Panc1 (cell line): ENCODE measurements around the gene SPOCK1. TPM values are rescaled to one million over a fixed set of nuclear protein-coding genes. Genes with fewer than 3 reads are reported as not detected.

Experiments used
- ATAC-seq: fragments of 200-7000 bp; cut with Tn5 transposase; 2 replicates; pipeline ENCODE4 v1.9.1; 2020; ENCODE audit warnings: mild to moderate bottlenecking, moderate library complexity
- BruUV-seq: library from RNA; stranded (reverse); fragments of 400-500 nt; replicated peaks from 2 replicates; lab custom pipeline; 2021; lab: Mats Ljungman, UMichigan
- CTCF ChIA-PET: fragments of 300-600 bp; sonication (Branson Sonifier 250); formaldehyde crosslinking; loops from one replicate; lab custom pipeline; 2022; ENCODE audit warnings: antibody characterized with exemption; lab: Charles Lee
- POLR2A ChIA-PET: fragments of 300-600 bp; sonication (Branson Sonifier 250); formaldehyde crosslinking; loops from one replicate; lab custom pipeline; 2022; ENCODE audit warnings: antibody characterized with exemption; lab: Charles Lee
- DNase-seq: peaks from one replicate; pipeline ENCODE4 v3.0.0-alpha.2; 2010; ENCODE audit warnings: low read depth, low spot score
- H3K27ac ChIP-seq: 2 replicates; pipeline ENCODE4 v1.5.1; 2011; ENCODE audit warnings: mild to moderate bottlenecking, low read length, inconsistent platforms
- H3K27me3 ChIP-seq: fragments of 200-500 bp; sonication (Bioruptor generic); 2 replicates; pipeline ENCODE4 v1.6.0; 2014; ENCODE audit warnings: low read length, inconsistent platforms; ENCODE audit not compliant: control insufficient read depth, insufficient read depth
- H3K36me3 ChIP-seq: fragments of 200-500 bp; sonication (Bioruptor generic); 2 replicates; pipeline ENCODE4 v1.5.1; 2014; ENCODE audit warnings: inconsistent platforms, mild to moderate bottlenecking, low read length, moderate library complexity; ENCODE audit not compliant: control insufficient read depth, insufficient read depth
- H3K4me1 ChIP-seq: 2 replicates; pipeline ENCODE4 v1.5.1; 2011; ENCODE audit warnings: inconsistent platforms, mild to moderate bottlenecking, low read length, moderate library complexity; ENCODE audit not compliant: control insufficient read depth, insufficient read depth
- H3K4me3 ChIP-seq, 2 experiments: 2 replicates each; pipeline ENCODE4 v1.5.1; 2011 to 2012; ENCODE audit warnings: low read depth in 2 of 2, low read length in 2 of 2, mild to moderate bottlenecking in 2 of 2, inconsistent platforms in 1 of 2, moderate library complexity in 1 of 2
- H3K9me3 ChIP-seq: fragments of 200-500 bp; sonication (Bioruptor generic); 2 replicates; pipeline ENCODE4 v1.5.1; 2014; ENCODE audit warnings: low read depth, mild to moderate bottlenecking, inconsistent platforms, low read length, moderate library complexity; ENCODE audit not compliant: control insufficient read depth, insufficient read depth
- POLR2AphosphoS5 ChIP-seq: IDR thresholded peaks from 2 replicates; pipeline ENCODE4 v1.6.1; 2012; ENCODE audit warnings: mild to moderate bottlenecking, low read depth, low read length, moderate library complexity
- SIN3A ChIP-seq: IDR thresholded peaks from 2 replicates; pipeline ENCODE4 v1.6.1; 2012; ENCODE audit warnings: low read depth, mild to moderate bottlenecking, low read length, moderate library complexity, borderline replicate concordance; ENCODE audit not compliant: insufficient read depth
- TCF7L2 ChIP-seq: IDR thresholded peaks from 2 replicates; pipeline ENCODE4 v1.6.1; 2011; ENCODE audit warnings: mild to moderate bottlenecking, low read depth, low read length, inconsistent platforms
- in situ Hi-C: cut with HindIII; loops from 2 replicates; pipeline ENCODE4 v1.10.0; 2016; ENCODE audit warnings: low sequenced_read_pairs, low pct_unique_long_range_greater_than_20kb
- intact Hi-C: fragments of 100-400 bp; cut with micrococcal nuclease; formaldehyde crosslinking; loops from one replicate; pipeline ENCODE4 v1.10.0; 2022; ENCODE audit not compliant: unreplicated experiment
- total RNA-seq: library from RNA; stranded (reverse); gene quantifications from one replicate; pipeline ENCODE4 v1.2.1, GENCODE V29; 2021; ENCODE audit not compliant: unreplicated experiment
- TF ChIP-seq, protein P1 (sequence below): fragments of 450-650 bp; IDR thresholded peaks from 2 replicates; pipeline ENCODE4 v1.5.1; 2017; ENCODE audit warnings: mild to moderate bottlenecking
- TF ChIP-seq, protein P2 (sequence below), 2 experiments: IDR thresholded peaks; 2 replicates each; pipeline ENCODE4 v1.6.1; 2011 to 2012; ENCODE audit warnings: low read depth in 2 of 2, control low read depth in 1 of 2, low read length in 1 of 2, mild to moderate bottlenecking in 1 of 2, moderate library complexity in 1 of 2; ENCODE audit not compliant: insufficient read depth in 1 of 2

SPOCK1 gene
- total RNA-seq, 1 experiment from 2014 or later: 15.6 TPM

- no peak for ATAC-seq
- intact Hi-C loops (no loop called here), in situ Hi-C loops (no loop called here)
- H3K9me3 ChIP-seq: no peaks in the 10 kb centered on the region
- ChIA-PET POLR2A (no interaction called here), CTCF (no interaction called here)
- no peaks in the 10 kb centered on the region for H3K4me1 ChIP-seq
- no peak for TF ChIP-seq POLR2AphosphoS5
- TF ChIP-seq, protein P1, sequence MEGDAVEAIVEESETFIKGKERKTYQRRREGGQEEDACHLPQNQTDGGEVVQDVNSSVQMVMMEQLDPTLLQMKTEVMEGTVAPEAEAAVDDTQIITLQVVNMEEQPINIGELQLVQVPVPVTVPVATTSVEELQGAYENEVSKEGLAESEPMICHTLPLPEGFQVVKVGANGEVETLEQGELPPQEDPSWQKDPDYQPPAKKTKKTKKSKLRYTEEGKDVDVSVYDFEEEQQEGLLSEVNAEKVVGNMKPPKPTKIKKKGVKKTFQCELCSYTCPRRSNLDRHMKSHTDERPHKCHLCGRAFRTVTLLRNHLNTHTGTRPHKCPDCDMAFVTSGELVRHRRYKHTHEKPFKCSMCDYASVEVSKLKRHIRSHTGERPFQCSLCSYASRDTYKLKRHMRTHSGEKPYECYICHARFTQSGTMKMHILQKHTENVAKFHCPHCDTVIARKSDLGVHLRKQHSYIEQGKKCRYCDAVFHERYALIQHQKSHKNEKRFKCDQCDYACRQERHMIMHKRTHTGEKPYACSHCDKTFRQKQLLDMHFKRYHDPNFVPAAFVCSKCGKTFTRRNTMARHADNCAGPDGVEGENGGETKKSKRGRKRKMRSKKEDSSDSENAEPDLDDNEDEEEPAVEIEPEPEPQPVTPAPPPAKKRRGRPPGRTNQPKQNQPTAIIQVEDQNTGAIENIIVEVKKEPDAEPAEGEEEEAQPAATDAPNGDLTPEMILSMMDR: no peak
- TF ChIP-seq SIN3A: no peak
- TF ChIP-seq, protein P2, sequence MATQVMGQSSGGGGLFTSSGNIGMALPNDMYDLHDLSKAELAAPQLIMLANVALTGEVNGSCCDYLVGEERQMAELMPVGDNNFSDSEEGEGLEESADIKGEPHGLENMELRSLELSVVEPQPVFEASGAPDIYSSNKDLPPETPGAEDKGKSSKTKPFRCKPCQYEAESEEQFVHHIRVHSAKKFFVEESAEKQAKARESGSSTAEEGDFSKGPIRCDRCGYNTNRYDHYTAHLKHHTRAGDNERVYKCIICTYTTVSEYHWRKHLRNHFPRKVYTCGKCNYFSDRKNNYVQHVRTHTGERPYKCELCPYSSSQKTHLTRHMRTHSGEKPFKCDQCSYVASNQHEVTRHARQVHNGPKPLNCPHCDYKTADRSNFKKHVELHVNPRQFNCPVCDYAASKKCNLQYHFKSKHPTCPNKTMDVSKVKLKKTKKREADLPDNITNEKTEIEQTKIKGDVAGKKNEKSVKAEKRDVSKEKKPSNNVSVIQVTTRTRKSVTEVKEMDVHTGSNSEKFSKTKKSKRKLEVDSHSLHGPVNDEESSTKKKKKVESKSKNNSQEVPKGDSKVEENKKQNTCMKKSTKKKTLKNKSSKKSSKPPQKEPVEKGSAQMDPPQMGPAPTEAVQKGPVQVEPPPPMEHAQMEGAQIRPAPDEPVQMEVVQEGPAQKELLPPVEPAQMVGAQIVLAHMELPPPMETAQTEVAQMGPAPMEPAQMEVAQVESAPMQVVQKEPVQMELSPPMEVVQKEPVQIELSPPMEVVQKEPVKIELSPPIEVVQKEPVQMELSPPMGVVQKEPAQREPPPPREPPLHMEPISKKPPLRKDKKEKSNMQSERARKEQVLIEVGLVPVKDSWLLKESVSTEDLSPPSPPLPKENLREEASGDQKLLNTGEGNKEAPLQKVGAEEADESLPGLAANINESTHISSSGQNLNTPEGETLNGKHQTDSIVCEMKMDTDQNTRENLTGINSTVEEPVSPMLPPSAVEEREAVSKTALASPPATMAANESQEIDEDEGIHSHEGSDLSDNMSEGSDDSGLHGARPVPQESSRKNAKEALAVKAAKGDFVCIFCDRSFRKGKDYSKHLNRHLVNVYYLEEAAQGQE (IDR thresholded peaks at IDR 0.05; ENCODE audit: insufficient read depth in 1 of 2, low read depth in 2 of 2, low read length in 1 of 2): no peak
- TF ChIP-seq TCF7L2: no peak
- H3K27ac ChIP-seq: no peak overlapping the region
- no peak for DNase-seq
- H3K27me3 ChIP-seq: no peaks in the 10 kb centered on the region
- BruUV-seq: no TSS peak
- H3K4me3 ChIP-seq: no peak overlapping the region
- H3K36me3 ChIP-seq: no peaks in the 10 kb centered on the region
Observed at GRCh38 chr5:137231540-137231939, 267.6 kb downstream of the SPOCK1 start.

DNA sequence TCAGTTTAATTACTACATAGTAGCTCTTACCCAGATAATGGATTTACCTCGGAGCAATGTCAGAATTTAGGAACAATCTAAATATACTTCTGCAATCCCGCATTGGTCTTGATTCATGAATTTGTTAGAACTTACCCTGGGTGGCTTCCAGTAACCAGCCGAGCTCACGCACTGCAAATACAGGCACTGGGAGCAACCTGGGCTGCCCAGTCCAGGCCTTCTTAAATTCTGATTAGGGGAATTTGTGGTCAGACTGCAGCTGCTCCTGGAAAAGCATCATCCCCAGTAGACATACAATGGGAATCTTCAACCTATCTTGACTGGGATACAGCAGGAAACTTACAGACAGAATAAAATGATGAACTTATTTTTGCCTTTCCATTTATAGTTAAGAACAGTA, 270.3 kb downstream of the SPOCK1 start:
- no peaks in the 10 kb centered on the region for H3K36me3 ChIP-seq
- no peak for ATAC-seq

More for the DNA sequence above, 270.3 kb downstream of the SPOCK1 start:
- H3K9me3 ChIP-seq: no peaks in the 10 kb centered on the region
- CTCF ChIA-PET: interaction anchor here (0.6 kb wide), 1 partner anchor 407 kb away, joined by 3 read pairs; no protein-coding TSS in a partner anchor
- TF ChIP-seq SIN3A (no peak), POLR2AphosphoS5 (no peak), TCF7L2 (no peak)
- TF ChIP-seq, protein P1: no peak
- TF ChIP-seq, protein P2 (IDR thresholded peaks at IDR 0.05; ENCODE audit: insufficient read depth in 1 of 2, low read depth in 2 of 2, low read length in 1 of 2): no peak
- no peak for DNase-seq
- intact Hi-C loops: loop anchor here (10.0 kb wide), 1 partner anchor 424 kb away; no protein-coding TSS in a partner anchor
- H3K27ac ChIP-seq: no peak overlapping the region
- no peaks in the 10 kb centered on the region for H3K4me1 ChIP-seq
- POLR2A ChIA-PET: no interaction called here
- in situ Hi-C loops: no loop called here
- BruUV-seq: no TSS peak
- H3K27me3 ChIP-seq: no peaks in the 10 kb centered on the region
- H3K4me3 ChIP-seq: no peak overlapping the region
